GM12873 (cell line): ENCODE data around the gene SMIM36.

Experiments
- CTCF ChIP-seq: IDR thresholded peaks from 2 replicates; pipeline ENCODE4 v1.5.1; 2012; ENCODE audit warnings: low read depth, mild to moderate bottlenecking, moderate library complexity, low read length, control low read depth; ENCODE audit not compliant: insufficient read depth; ENCODE audit errors: missing control alignments

Gene SMIM36

GRCh38 chr17:55479903-55480302 is 31.3 kb downstream of the SMIM36 start:
- TF ChIP-seq CTCF, result no peak

- TF ChIP-seq CTCF, result no peak
These were observed 32.3 kb downstream of the SMIM36 start for GRCh38 chr17:55478971-55479370.

GRCh38 chr17:55466671-55467070 is 44.6 kb downstream of the SMIM36 start:
- TF ChIP-seq CTCF, result no peak

- TF ChIP-seq CTCF, result no peak
These were observed 47.7 kb downstream of the SMIM36 start for GRCh38 chr17:55463600-55463999.

GRCh38 chr17:55462711-55463110 is 48.5 kb downstream of the SMIM36 start:
- TF ChIP-seq CTCF, result no peak

GRCh38 chr17:55462234-55462633 is 49.0 kb downstream of the SMIM36 start:
- TF ChIP-seq CTCF, result no peak

- no peak for TF ChIP-seq CTCF
These were observed 52.3 kb downstream of the SMIM36 start for GRCh38 chr17:55458978-55459377.
